Measurements from ENCODE around the gene ARID1B. TPM values are rescaled to one million over a fixed set of nuclear protein-coding genes. Genes with fewer than 3 reads are reported as not detected.

The ARID1B gene
- total and polyA plus RNA-seq, 11 donors: 15.3 to 76.1 (median 40.7) TPM

DNA sequence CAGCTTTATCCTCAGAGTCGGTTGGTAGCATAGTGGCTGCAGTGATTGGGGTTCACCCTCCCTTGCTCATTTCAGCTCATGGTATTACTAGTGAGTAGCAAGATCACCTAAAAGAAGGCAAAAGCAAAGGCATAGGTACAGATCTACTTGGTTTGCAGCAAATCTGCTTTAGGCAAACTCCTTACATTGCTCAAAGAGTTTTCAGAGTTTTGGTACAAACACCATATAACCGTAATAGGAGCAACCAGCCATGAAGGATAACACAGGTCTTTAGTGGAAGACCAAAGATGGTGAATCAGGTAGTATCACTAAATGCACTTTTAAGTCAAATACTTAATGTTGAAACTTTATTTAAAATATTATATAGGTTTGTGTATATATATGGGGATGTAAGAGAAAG lies 172.9 kb downstream of the ARID1B start:
- no peak for ATAC-seq
- H3K27ac ChIP-seq: no peak overlapping the region
- peaks cover 2 to 78% (median 58%) of the 10 kb centered on the region in 12 donors for H3K4me1 ChIP-seq
- H3K9me3 ChIP-seq: no peaks in the 10 kb centered on the region
- TF ChIP-seq, protein P1, sequence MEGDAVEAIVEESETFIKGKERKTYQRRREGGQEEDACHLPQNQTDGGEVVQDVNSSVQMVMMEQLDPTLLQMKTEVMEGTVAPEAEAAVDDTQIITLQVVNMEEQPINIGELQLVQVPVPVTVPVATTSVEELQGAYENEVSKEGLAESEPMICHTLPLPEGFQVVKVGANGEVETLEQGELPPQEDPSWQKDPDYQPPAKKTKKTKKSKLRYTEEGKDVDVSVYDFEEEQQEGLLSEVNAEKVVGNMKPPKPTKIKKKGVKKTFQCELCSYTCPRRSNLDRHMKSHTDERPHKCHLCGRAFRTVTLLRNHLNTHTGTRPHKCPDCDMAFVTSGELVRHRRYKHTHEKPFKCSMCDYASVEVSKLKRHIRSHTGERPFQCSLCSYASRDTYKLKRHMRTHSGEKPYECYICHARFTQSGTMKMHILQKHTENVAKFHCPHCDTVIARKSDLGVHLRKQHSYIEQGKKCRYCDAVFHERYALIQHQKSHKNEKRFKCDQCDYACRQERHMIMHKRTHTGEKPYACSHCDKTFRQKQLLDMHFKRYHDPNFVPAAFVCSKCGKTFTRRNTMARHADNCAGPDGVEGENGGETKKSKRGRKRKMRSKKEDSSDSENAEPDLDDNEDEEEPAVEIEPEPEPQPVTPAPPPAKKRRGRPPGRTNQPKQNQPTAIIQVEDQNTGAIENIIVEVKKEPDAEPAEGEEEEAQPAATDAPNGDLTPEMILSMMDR (IDR thresholded peaks at IDR 0.05): no peak
- no peak for TF ChIP-seq POLR2A (IDR thresholded peaks at IDR 0.05)
- no peak for DNase-seq
- no peak overlapping the region for H3K4me3 ChIP-seq
- H3K27me3 ChIP-seq: no peaks in the 10 kb centered on the region
- 72 to 99% (median 93%) methylated on average over 2 of the region's 2 CpGs for WGBS, 4 donors
- no peaks in the 10 kb centered on the region for H3K36me3 ChIP-seq
- intact Hi-C loops (cut with DNase I): loop anchor here in 6 of 10 donors (5.0 to 10.0 kb wide), 7 partner anchors 65 to 265 kb away; partner anchors contain the start of gene ARID1B (in 1 of the 6)

DNA sequence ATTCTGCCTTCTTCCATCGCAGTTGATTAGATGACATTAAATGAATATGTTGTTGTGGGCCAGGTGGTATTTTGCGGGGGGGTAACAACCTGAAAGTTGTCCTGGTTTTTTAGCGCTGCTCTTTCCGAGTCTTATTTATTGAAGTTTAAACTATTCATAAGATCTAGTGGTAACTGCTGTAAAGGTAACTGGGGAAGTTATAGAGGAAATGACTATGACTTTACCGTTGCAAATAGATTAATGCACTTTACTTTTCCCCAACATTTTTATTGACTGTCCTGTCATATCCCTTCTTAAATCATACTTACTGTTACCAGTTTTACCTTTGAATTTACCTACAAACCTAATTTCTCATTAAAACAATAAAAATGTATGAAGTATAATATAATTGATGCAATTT lies 173.4 kb downstream of the ARID1B start:
- DNase-seq (no peak), ATAC-seq (no peak)
- Histone ChIP-seq H3K27me3 (no peaks in the 10 kb centered on the region), H3K4me1 (peaks cover 2 to 82% (median 62%) of the 10 kb centered on the region in 12 donors), H3K27ac (no peak overlapping the region), H3K9me3 (no peaks in the 10 kb centered on the region), H3K36me3 (no peaks in the 10 kb centered on the region), H3K4me3 (no peak overlapping the region)
- intact Hi-C loops (cut with DNase I): loop anchor here in 6 of 10 donors (5.0 to 10.0 kb wide), 7 partner anchors 64 to 266 kb away; partner anchors contain the start of gene ARID1B (in 1 of the 6)
- WGBS, 4 donors: 82 to 89% (median 84%) methylated on average over 5 of the region's 5 CpGs
- TF ChIP-seq POLR2A (IDR thresholded peaks at IDR 0.05): no peak
- TF ChIP-seq, protein P1 (IDR thresholded peaks at IDR 0.05): no peak

DNA sequence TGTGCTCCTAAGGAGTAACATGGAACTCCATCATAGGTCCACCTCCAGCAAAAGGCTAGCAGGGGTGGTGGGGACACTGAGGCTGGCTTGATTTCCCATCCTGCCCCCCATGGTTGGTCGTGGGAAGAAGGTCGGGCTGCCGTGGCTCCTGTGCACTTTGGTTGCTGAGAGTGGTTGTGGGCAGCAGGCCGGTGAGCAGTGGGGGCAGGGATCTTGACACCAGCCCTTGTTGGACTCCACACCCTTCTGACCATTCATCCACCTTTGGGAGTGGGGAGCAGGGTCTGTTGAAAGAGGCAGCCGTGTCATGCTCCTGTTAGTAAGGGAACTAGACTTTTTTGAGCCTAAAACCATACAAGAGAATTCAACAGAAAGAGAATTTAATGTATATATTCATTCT lies 175.2 kb downstream of the ARID1B start:
- TF ChIP-seq, protein P1 (IDR thresholded peaks at IDR 0.05): no peak
- no peak for TF ChIP-seq POLR2A (IDR thresholded peaks at IDR 0.05)
- H3K27me3 ChIP-seq: no peaks in the 10 kb centered on the region
- 85 to 100% (median 90%) methylated on average over 5 of the region's 5 CpGs for WGBS, 4 donors
- peaks cover 13 to 89% (median 70%) of the 10 kb centered on the region in 12 donors for H3K4me1 ChIP-seq
- no peak overlapping the region for H3K4me3 ChIP-seq
- H3K36me3 ChIP-seq: no peaks in the 10 kb centered on the region
- H3K27ac ChIP-seq: peak overlapping the region in 3 of 12 donors; percentile 39 to 64 (median 50)
- no peaks in the 10 kb centered on the region for H3K9me3 ChIP-seq
- ATAC-seq (no peak), DNase-seq (no peak)
- intact Hi-C loops (cut with DNase I): loop anchor here in 6 of 10 donors (2.0 to 10.0 kb wide), 8 partner anchors 16 to 268 kb away; partner anchors contain the start of gene ARID1B (in 1 of the 6)

DNA sequence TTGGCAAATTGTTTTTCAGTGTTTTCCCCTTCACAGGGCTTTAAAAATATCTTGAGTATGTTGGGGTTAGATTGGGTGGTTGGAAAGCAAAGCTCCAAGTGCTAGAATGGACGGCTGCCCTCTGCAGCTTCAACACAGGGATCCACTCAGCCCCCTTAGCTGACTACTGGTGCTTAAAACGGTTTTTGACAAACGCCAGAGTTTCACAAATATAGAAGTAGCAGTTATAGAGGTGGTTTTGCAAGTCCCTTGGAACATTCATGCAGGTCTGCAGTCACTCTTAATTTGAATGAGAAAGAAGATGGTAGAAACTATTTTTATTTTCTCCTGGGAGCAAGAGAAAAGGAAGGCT lies 175.9 kb downstream of the ARID1B start:
- TF ChIP-seq, protein P1 (IDR thresholded peaks at IDR 0.05): no peak
- TF ChIP-seq POLR2A (IDR thresholded peaks at IDR 0.05): no peak
- H3K4me1 ChIP-seq: peaks cover 13 to 89% (median 68%) of the 10 kb centered on the region in 12 donors
- intact Hi-C loops (cut with DNase I): loop anchor here in 6 of 10 donors (2.0 to 10.0 kb wide), 8 partner anchors 16 to 268 kb away; partner anchors contain the start of gene ARID1B (in 1 of the 6)
- WGBS, 4 donors: 17 to 30% (median 25%) methylated on average over 3 of the region's 3 CpGs
- no peaks in the 10 kb centered on the region for H3K27me3 ChIP-seq
- H3K36me3 ChIP-seq: no peaks in the 10 kb centered on the region
- no peaks in the 10 kb centered on the region for H3K9me3 ChIP-seq
- H3K27ac ChIP-seq: peak overlapping the region in 11 of 12 donors; percentile 19 to 76 (median 53)
- H3K4me3 ChIP-seq: peak overlapping the region in 7 of 12 donors; percentile 6 to 39 (median 29)
- DNase-seq (no peak), ATAC-seq (peak in 1 of 4 donors; percentile 18)
